SU-DHL-6 (cell line): ENCODE data around the gene TNXB.

Experiments
- EZH2phosphoT487 ChIP-seq: fragments of 200-600 bp; sonication (generic), shearing (Covaris generic); conservative IDR thresholded peaks from 2 replicates; pipeline ENCODE4 v1.6.1; 2018; ENCODE audit warnings: mild to moderate bottlenecking, antibody characterized with exemption, low read length, moderate library complexity, mixed read lengths
- TF ChIP-seq, protein P1 (sequence below): fragments of 200-600 bp; sonication (generic); IDR thresholded peaks from one replicate; pipeline ENCODE4 v1.5.1; 2017; ENCODE audit warnings: antibody characterized with exemption, mild to moderate bottlenecking, low read length, moderate library complexity; ENCODE audit not compliant: insufficient read depth, poor library complexity, severe bottlenecking

DNA sequence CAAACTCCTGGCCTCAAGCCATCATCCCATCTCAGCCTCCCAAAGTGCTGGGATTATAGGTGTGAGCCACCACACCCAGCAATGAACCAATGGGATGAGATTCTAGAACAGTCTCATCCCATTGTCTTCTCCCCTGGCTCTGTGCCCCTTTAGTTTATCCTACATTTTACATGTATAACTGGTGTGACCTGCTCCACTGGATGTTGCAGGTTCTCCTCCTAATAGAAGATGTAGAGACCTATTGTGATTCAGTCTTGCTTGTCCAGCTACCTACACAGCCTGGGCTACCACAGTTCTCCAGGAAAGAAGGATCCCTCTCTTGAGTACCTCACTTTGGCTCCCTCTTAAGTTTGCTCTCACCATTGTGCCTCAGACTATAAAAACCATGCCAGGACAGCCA lies 23.0 kb upstream of the TNXB start:
- TF ChIP-seq EZH2phosphoT487, result no peak
- TF ChIP-seq, protein P1, sequence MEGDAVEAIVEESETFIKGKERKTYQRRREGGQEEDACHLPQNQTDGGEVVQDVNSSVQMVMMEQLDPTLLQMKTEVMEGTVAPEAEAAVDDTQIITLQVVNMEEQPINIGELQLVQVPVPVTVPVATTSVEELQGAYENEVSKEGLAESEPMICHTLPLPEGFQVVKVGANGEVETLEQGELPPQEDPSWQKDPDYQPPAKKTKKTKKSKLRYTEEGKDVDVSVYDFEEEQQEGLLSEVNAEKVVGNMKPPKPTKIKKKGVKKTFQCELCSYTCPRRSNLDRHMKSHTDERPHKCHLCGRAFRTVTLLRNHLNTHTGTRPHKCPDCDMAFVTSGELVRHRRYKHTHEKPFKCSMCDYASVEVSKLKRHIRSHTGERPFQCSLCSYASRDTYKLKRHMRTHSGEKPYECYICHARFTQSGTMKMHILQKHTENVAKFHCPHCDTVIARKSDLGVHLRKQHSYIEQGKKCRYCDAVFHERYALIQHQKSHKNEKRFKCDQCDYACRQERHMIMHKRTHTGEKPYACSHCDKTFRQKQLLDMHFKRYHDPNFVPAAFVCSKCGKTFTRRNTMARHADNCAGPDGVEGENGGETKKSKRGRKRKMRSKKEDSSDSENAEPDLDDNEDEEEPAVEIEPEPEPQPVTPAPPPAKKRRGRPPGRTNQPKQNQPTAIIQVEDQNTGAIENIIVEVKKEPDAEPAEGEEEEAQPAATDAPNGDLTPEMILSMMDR, result no peak
